Small intestine (tissue), 4 donors: Measurements from ENCODE around the gene OR13F1. TPM values are rescaled to one million over a fixed set of nuclear protein-coding genes. Genes with fewer than 3 reads are reported as not detected.

Source experiments
- polyA plus RNA-seq, 4 donors: library from polyadenylated mRNA; stranded (reverse) in 3 of 4; unstranded in 1 of 4; fragments of 200-250 nt in 3 of 4; fragments of 120-200 nt in 1 of 4; gene quantifications; one replicate each; pipeline versions ENCODE4 v1.2.1 to v1.2.3, GENCODE V29; 2013
- donor health status: healthy with polysubstance abuse.
- donor health status: Bipolar disorder and iron deficiency.
- donor health status: healthy.

OR13F1 gene
- polyA plus RNA-seq, 4 donors: not detected

Other genes with a start within 250 kb of the OR13F1 start
- gene OR13C4, start 22.9 kb downstream of the OR13F1 start, polyA plus RNA-seq: not detected
- gene OR13C3, start 32.6 kb downstream of the OR13F1 start, polyA plus RNA-seq: not detected
- gene OR13C8, start 64.9 kb downstream of the OR13F1 start, polyA plus RNA-seq: not detected
- gene OR13C5, start 95.2 kb downstream of the OR13F1 start, polyA plus RNA-seq: not detected
- gene OR13C2, start 101.4 kb downstream of the OR13F1 start, polyA plus RNA-seq: not detected
- not detected for gene OR13C9, start 113.9 kb downstream of the OR13F1 start, polyA plus RNA-seq
- not detected for gene OR13D1, start 190.3 kb downstream of the OR13F1 start, polyA plus RNA-seq
- 10 to 100 TPM; 26.5 to 41.7 (median 35.3) TPM for gene NIPSNAP3A, start 243.4 kb downstream of the OR13F1 start, polyA plus RNA-seq